Breast epithelium (tissue), 4 donors: ENCODE measurements around the gene ARID4B. TPM values are rescaled to one million over a fixed set of nuclear protein-coding genes. Genes with fewer than 3 reads are reported as not detected.

Source experiments
- DNase-seq, 2 donors: peaks; one replicate each; pipeline ENCODE4 v3.0.0-alpha.2; 2019; ENCODE audit warnings: low spot score in 2 of 2
- H3K27ac ChIP-seq, 2 donors: fragments of 200-600 bp; sonication (generic) in 1 of 2; one replicate each; pipeline ENCODE4 v1.5.1; 2016 to 2019; ENCODE audit warnings: mild to moderate bottlenecking in 1 of 2
- H3K27me3 ChIP-seq, 2 donors: fragments of 200-600 bp; sonication (generic) in 1 of 2; one replicate each; pipeline versions ENCODE4 v1.5.1 to v1.6.0; 2017 to 2019; ENCODE audit warnings: control low read depth in 1 of 2, mild to moderate bottlenecking in 1 of 2
- H3K36me3 ChIP-seq: fragments of 200-600 bp; one replicate; pipeline ENCODE4 v1.5.1; 2019
- H3K4me1 ChIP-seq, 2 donors: fragments of 200-600 bp; sonication (generic); one replicate each; pipeline ENCODE4 v1.5.1; 2016 to 2019; ENCODE audit warnings: control low read depth in 1 of 2
- H3K4me3 ChIP-seq, 3 donors: fragments of 200-600 bp; sonication (generic); 1 replicate in 2 of 3; 2 replicates in 1 of 3; pipeline ENCODE4 v1.5.1; 2016 to 2019; ENCODE audit warnings: mild to moderate bottlenecking in 3 of 3, moderate library complexity in 2 of 3
- H3K9me3 ChIP-seq, 2 donors: fragments of 200-600 bp; sonication (generic) in 1 of 2; one replicate each; pipeline ENCODE4 v1.5.1; 2016 to 2019; ENCODE audit warnings: control low read depth in 1 of 2
- POLR2A ChIP-seq: fragments of 450-650 bp; IDR thresholded peaks from one replicate; pipeline ENCODE4 v1.6.1; 2016; ENCODE audit warnings: antibody characterized with exemption, mild to moderate bottlenecking, moderate library complexity
- POLR2AphosphoS5 ChIP-seq, 3 donors: sonication (generic); formaldehyde crosslinking; IDR thresholded peaks; one replicate each; pipeline ENCODE4 v1.6.1; 2017; ENCODE audit warnings: antibody characterized with exemption in 3 of 3
- intact Hi-C: fragments of 100-400 bp; cut with DNase I; formaldehyde crosslinking; loops from one replicate; pipeline ENCODE4 v1.15.1; 2023; ENCODE audit warnings: low total_unique reads
- total RNA-seq, 3 donors: library from RNA; depleted of rRNA; stranded (reverse); fragments of >200 nt; gene quantifications; one replicate each; pipeline ENCODE4 v1.1.0, GENCODE V29; 2016
- TF ChIP-seq, protein P1 (sequence below), 3 donors: fragments of 450-650 bp; IDR thresholded peaks; one replicate each; pipeline ENCODE4 v1.5.1; 2016 to 2017; ENCODE audit warnings: antibody characterized with exemption in 3 of 3, mild to moderate bottlenecking in 3 of 3, moderate library complexity in 3 of 3

ARID4B gene
- total RNA-seq, 3 donors from 2014 or later, result 34.4 to 91.6 (median 76.7) TPM

DNA sequence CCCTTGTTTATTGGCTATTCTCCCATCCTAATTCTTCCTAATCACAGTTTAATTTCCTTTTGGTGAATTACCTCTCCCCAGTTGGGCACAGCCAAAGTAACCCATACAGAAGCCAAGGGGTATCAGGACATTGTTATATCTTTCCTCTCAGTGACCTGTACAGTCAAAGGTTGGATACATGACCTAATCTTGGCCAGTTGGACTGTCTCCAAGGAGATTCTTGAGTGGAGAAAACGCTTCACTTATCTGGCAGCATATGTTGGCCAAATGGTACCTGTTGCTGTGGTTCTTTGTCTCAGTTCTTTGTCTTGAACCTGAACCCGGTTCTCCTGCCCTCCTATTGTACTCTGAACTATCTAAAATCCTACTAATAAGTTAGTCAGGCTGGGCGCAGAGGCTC, 23.9 kb upstream of the ARID4B start:
- no peaks in the 10 kb centered on the region for H3K9me3 ChIP-seq
- no peak for DNase-seq
- TF ChIP-seq POLR2AphosphoS5 (IDR thresholded peaks at IDR 0.05) (no peak), POLR2A (no peak)
- TF ChIP-seq, protein P1, sequence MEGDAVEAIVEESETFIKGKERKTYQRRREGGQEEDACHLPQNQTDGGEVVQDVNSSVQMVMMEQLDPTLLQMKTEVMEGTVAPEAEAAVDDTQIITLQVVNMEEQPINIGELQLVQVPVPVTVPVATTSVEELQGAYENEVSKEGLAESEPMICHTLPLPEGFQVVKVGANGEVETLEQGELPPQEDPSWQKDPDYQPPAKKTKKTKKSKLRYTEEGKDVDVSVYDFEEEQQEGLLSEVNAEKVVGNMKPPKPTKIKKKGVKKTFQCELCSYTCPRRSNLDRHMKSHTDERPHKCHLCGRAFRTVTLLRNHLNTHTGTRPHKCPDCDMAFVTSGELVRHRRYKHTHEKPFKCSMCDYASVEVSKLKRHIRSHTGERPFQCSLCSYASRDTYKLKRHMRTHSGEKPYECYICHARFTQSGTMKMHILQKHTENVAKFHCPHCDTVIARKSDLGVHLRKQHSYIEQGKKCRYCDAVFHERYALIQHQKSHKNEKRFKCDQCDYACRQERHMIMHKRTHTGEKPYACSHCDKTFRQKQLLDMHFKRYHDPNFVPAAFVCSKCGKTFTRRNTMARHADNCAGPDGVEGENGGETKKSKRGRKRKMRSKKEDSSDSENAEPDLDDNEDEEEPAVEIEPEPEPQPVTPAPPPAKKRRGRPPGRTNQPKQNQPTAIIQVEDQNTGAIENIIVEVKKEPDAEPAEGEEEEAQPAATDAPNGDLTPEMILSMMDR (IDR thresholded peaks at IDR 0.05), result no peak
- H3K4me1 ChIP-seq, result no peaks in the 10 kb centered on the region
- intact Hi-C loops, result no loop called here
- no peak overlapping the region for H3K27ac ChIP-seq
- H3K4me3 ChIP-seq, result no peak overlapping the region
- no peaks in the 10 kb centered on the region for H3K27me3 ChIP-seq
- H3K36me3 ChIP-seq, result no peaks in the 10 kb centered on the region

DNA sequence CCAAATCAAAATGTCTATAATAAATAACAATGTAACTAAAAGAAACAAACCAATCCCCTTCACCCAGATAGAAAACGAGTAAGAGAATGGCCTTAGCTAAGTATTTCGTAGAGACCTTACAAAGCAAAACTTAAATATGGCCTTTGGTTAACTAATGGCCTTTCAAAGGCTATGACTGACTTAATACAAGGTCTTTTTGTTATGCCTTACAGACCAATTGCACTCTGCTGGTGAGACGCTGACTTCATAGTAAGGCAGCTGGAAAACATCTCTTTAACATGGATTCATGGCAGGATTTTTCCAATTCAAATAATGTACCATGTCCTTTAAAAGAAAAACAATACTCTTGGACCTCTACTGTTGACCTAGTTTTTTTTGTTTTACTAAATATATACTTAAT, 23.5 kb upstream of the ARID4B start:
- H3K27me3 ChIP-seq, result no peaks in the 10 kb centered on the region
- intact Hi-C loops, result no loop called here
- no peak overlapping the region for H3K27ac ChIP-seq
- H3K4me3 ChIP-seq, result no peak overlapping the region
- no peak for DNase-seq
- no peaks in the 10 kb centered on the region for H3K9me3 ChIP-seq
- H3K36me3 ChIP-seq, result no peaks in the 10 kb centered on the region
- H3K4me1 ChIP-seq, result no peaks in the 10 kb centered on the region
- TF ChIP-seq POLR2AphosphoS5 (IDR thresholded peaks at IDR 0.05) (no peak), POLR2A (no peak)
- TF ChIP-seq, protein P1 (IDR thresholded peaks at IDR 0.05), result no peak

DNA sequence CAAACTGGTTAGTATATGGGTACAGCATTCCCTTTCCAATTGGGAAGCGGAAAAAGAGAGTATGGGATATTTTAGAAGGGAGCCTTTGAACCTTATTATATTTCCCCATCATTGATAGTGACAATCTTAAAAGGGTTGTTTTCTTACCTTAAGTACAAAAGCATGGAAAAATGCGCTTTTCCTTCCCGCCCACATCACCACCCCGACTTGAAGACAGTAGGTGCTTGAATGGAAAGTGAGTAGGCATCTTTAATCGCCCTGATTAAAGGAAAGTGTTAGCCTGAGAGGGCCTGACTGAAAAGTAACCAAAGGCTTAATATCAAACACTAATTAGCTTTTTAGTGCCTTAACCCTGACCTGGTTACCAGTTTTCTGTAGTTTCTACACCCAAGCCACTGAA, 15.7 kb upstream of the ARID4B start:
- H3K27ac ChIP-seq, result no peak overlapping the region
- H3K4me3 ChIP-seq, result no peak overlapping the region
- intact Hi-C loops, result no loop called here
- no peaks in the 10 kb centered on the region for H3K9me3 ChIP-seq
- H3K27me3 ChIP-seq, result no peaks in the 10 kb centered on the region
- no peak for DNase-seq
- TF ChIP-seq, protein P1 (IDR thresholded peaks at IDR 0.05), result no peak
- TF ChIP-seq POLR2AphosphoS5 (IDR thresholded peaks at IDR 0.05) (no peak), POLR2A (no peak)
- no peaks in the 10 kb centered on the region for H3K4me1 ChIP-seq
- peaks cover 6% of the 10 kb centered on the region for H3K36me3 ChIP-seq

DNA sequence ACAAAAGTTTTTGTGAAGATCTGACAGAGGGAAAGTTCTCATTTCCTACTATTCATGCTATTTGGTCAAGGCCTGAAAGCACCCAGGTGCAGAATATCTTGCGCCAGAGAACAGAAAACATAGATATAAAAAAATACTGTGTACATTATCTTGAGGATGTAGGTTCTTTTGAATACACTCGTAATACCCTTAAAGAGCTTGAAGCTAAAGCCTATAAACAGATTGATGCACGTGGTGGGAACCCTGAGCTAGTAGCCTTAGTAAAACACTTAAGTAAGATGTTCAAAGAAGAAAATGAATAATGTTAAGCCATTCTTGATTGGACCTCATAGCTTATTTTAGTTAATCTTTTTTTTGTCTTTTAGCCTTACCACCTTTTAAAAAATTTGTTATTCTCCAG, 14.5 kb upstream of the ARID4B start:
- no peak for DNase-seq
- Histone ChIP-seq H3K9me3 (no peaks in the 10 kb centered on the region), H3K4me1 (no peaks in the 10 kb centered on the region), H3K27me3 (no peaks in the 10 kb centered on the region), H3K27ac (no peak overlapping the region), H3K36me3 (peaks cover 6% of the 10 kb centered on the region), H3K4me3 (no peak overlapping the region)
- no peak for TF ChIP-seq POLR2AphosphoS5 (IDR thresholded peaks at IDR 0.05)
- TF ChIP-seq, protein P1 (IDR thresholded peaks at IDR 0.05), result no peak
- no peak for TF ChIP-seq POLR2A
- intact Hi-C loops, result no loop called here

DNA sequence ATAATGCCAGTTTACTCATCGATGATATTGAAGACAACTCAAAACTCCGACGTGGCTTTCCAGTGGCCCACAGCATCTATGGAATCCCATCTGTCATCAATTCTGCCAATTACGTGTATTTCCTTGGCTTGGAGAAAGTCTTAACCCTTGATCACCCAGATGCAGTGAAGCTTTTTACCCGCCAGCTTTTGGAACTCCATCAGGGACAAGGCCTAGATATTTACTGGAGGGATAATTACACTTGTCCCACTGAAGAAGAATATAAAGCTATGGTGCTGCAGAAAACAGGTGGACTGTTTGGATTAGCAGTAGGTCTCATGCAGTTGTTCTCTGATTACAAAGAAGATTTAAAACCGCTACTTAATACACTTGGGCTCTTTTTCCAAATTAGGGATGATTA, 14.1 kb upstream of the ARID4B start:
- Histone ChIP-seq H3K9me3 (no peaks in the 10 kb centered on the region), H3K4me1 (no peaks in the 10 kb centered on the region), H3K36me3 (peaks cover 6% of the 10 kb centered on the region), H3K27ac (no peak overlapping the region), H3K27me3 (no peaks in the 10 kb centered on the region), H3K4me3 (no peak overlapping the region)
- no peak for DNase-seq
- intact Hi-C loops, result no loop called here
- TF ChIP-seq POLR2A (no peak), POLR2AphosphoS5 (IDR thresholded peaks at IDR 0.05) (no peak)
- TF ChIP-seq, protein P1 (IDR thresholded peaks at IDR 0.05), result no peak
